ENCODE data around the gene LDLRAD4.

LDLRAD4 gene

GRCh38 chr18:13455471-13455870 lies 236.9 kb downstream of the LDLRAD4 start:
- TF ChIP-seq POLR2A (IDR thresholded peaks at IDR 0.05; ENCODE audit: low read depth, low read length), result no peak
- no peak for FAIRE-seq
- no peak for DNase-seq (ENCODE audit: insufficient read length, low spot score)

- TF ChIP-seq POLR2A (IDR thresholded peaks at IDR 0.05; ENCODE audit: low read depth, low read length), result no peak
- DNase-seq (ENCODE audit: insufficient read length, low spot score), result no peak
- no peak for FAIRE-seq
Observed at GRCh38 chr18:13455960-13456481, 237.5 kb downstream of the LDLRAD4 start.

- DNase-seq (ENCODE audit: insufficient read length, low spot score) (no peak), FAIRE-seq (no peak)
- TF ChIP-seq POLR2A (IDR thresholded peaks at IDR 0.05; ENCODE audit: low read depth, low read length), result no peak
Observed at GRCh38 chr18:13456736-13457271, 238.2 kb downstream of the LDLRAD4 start.

- DNase-seq (ENCODE audit: insufficient read length, low spot score), result no peak
- FAIRE-seq, result no peak
- TF ChIP-seq POLR2A (IDR thresholded peaks at IDR 0.05; ENCODE audit: low read depth, low read length), result no peak
Observed at GRCh38 chr18:13457327-13457726, 238.8 kb downstream of the LDLRAD4 start.

- no peak for FAIRE-seq
- DNase-seq (ENCODE audit: insufficient read length, low spot score), result no peak
- no peak for TF ChIP-seq POLR2A (IDR thresholded peaks at IDR 0.05; ENCODE audit: low read depth, low read length)
Observed at GRCh38 chr18:13460946-13461345, 242.4 kb downstream of the LDLRAD4 start.

GRCh38 chr18:13461469-13461868 lies 242.9 kb downstream of the LDLRAD4 start:
- DNase-seq (ENCODE audit: insufficient read length, low spot score), result no peak

GRCh38 chr18:13461936-13462335 lies 243.4 kb downstream of the LDLRAD4 start:
- DNase-seq (ENCODE audit: insufficient read length, low spot score) (no peak), FAIRE-seq (no peak)
- no peak for TF ChIP-seq POLR2A (IDR thresholded peaks at IDR 0.05; ENCODE audit: low read depth, low read length)

More at GRCh38 chr18:13461469-13461868, 242.9 kb downstream of the LDLRAD4 start:
- no peak for FAIRE-seq
- no peak for TF ChIP-seq POLR2A (IDR thresholded peaks at IDR 0.05; ENCODE audit: low read depth, low read length)

GRCh38 chr18:13462686-13463085 lies 244.1 kb downstream of the LDLRAD4 start:
- DNase-seq (ENCODE audit: insufficient read length, low spot score) (no peak), FAIRE-seq (no peak)
- no peak for TF ChIP-seq POLR2A (IDR thresholded peaks at IDR 0.05; ENCODE audit: low read depth, low read length)

- DNase-seq (ENCODE audit: insufficient read length, low spot score) (no peak), FAIRE-seq (no peak)
- TF ChIP-seq POLR2A (IDR thresholded peaks at IDR 0.05; ENCODE audit: low read depth, low read length), result no peak
Observed at GRCh38 chr18:13463526-13464210, 245.1 kb downstream of the LDLRAD4 start.

GRCh38 chr18:13464432-13465123 lies 246.0 kb downstream of the LDLRAD4 start:
- DNase-seq (ENCODE audit: insufficient read length, low spot score), result no peak
- TF ChIP-seq POLR2A (IDR thresholded peaks at IDR 0.05; ENCODE audit: low read depth, low read length), result no peak
- FAIRE-seq, result no peak

GRCh38 chr18:13465124-13465446 lies 246.5 kb downstream of the LDLRAD4 start:
- DNase-seq (ENCODE audit: insufficient read length, low spot score) (no peak), FAIRE-seq (no peak)
- no peak for TF ChIP-seq POLR2A (IDR thresholded peaks at IDR 0.05; ENCODE audit: low read depth, low read length)

- no peak for TF ChIP-seq POLR2A (IDR thresholded peaks at IDR 0.05; ENCODE audit: low read depth, low read length)
- no peak for FAIRE-seq
- no peak for DNase-seq (ENCODE audit: insufficient read length, low spot score)
Observed at GRCh38 chr18:13465476-13465875, 246.9 kb downstream of the LDLRAD4 start.

GRCh38 chr18:13470516-13471197 lies 252.1 kb downstream of the LDLRAD4 start:
- DNase-seq (ENCODE audit: insufficient read length, low spot score) (no peak), FAIRE-seq (no peak)
- no peak for TF ChIP-seq POLR2A (IDR thresholded peaks at IDR 0.05; ENCODE audit: low read depth, low read length)

- FAIRE-seq (no peak), DNase-seq (ENCODE audit: insufficient read length, low spot score) (no peak)
- TF ChIP-seq POLR2A (IDR thresholded peaks at IDR 0.05; ENCODE audit: low read depth, low read length), result no peak
Observed at GRCh38 chr18:13471198-13471845, 252.8 kb downstream of the LDLRAD4 start.

Measured in H54 (cell line).